Testis (tissue), 2 donors: ENCODE results near the gene ZMIZ1.

Experiments
- CTCF ChIP-seq, 3 experiments: fragments of 450-650 bp in 2 of 3; fragments of 200-600 bp in 1 of 3; sonication (generic) in 1 of 3; IDR thresholded peaks; one replicate each; pipeline ENCODE4 v1.5.1; 2016 to 2019; ENCODE audit warnings: antibody characterized with exemption in 3 of 3, mild to moderate bottlenecking in 2 of 3, moderate library complexity in 1 of 3
- POLR2A ChIP-seq: fragments of 450-650 bp; IDR thresholded peaks from one replicate; pipeline ENCODE4 v1.6.1; 2017; ENCODE audit warnings: antibody characterized with exemption, mild to moderate bottlenecking, moderate library complexity

DNA sequence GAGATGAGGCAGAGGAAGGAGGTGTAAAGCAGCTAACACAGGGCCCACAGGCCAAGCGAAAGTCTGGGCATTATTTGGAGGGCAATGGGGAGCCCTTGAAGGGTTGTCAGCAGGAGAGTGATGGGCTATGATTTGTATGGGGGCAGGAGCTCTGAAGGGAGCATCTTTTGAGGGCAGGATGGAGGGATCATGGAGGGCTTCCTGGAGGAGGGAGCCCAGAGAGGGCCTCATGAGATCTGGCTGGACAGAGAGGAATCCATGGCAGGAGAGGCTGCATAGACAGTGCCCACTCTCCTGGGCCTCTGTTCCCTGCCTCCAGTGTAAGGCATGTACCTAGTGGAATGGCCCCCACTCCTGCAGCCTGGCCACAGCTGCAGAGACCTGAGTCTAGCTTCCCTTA lies 141.9 kb downstream of the ZMIZ1 start:
- TF ChIP-seq CTCF (IDR thresholded peaks at IDR 0.05) (no peak), POLR2A (no peak)
